H9 (cell line): ENCODE results near the gene KCNC2. TPM values are rescaled to one million over a fixed set of nuclear protein-coding genes. Genes with fewer than 3 reads are reported as not detected.

Experiments
- DNase-seq: peaks from one replicate; pipeline ENCODE4 v3.0.0-alpha.2; 2017
- H2AFZ ChIP-seq: one replicate; pipeline ENCODE4 v1.6.1; 2013; ENCODE audit warnings: mild to moderate bottlenecking, low read length, control low read depth, moderate library complexity
- H2AK5ac ChIP-seq: 2 replicates; pipeline ENCODE4 v1.6.1; 2013; ENCODE audit warnings: low read length, control low read depth, mixed read lengths; ENCODE audit not compliant: insufficient read length
- H2BK120ac ChIP-seq: one replicate; pipeline ENCODE4 v1.6.1; 2013; ENCODE audit warnings: low read depth, mild to moderate bottlenecking, low read length, control low read depth, inconsistent platforms; ENCODE audit not compliant: poor library complexity, severe bottlenecking
- H2BK12ac ChIP-seq: 2 replicates; pipeline ENCODE4 v1.6.1; 2013; ENCODE audit warnings: low read length, control low read depth, mixed read lengths, low read depth; ENCODE audit not compliant: insufficient read length
- H2BK15ac ChIP-seq: 2 replicates; pipeline ENCODE4 v1.6.1; 2013; ENCODE audit warnings: low read depth, low read length, control low read depth
- H2BK20ac ChIP-seq: one replicate; pipeline ENCODE4 v1.6.1; 2013; ENCODE audit warnings: low read depth, mild to moderate bottlenecking, low read length, control low read depth, inconsistent platforms; ENCODE audit not compliant: poor library complexity, severe bottlenecking
- H2BK5ac ChIP-seq: 2 replicates; pipeline ENCODE4 v1.6.1; 2013; ENCODE audit warnings: low read length, control low read depth, mixed read lengths; ENCODE audit not compliant: insufficient read length
- H3K14ac ChIP-seq: 2 replicates; pipeline ENCODE4 v1.6.1; 2013; ENCODE audit warnings: low read length, control low read depth; ENCODE audit not compliant: insufficient read depth
- H3K18ac ChIP-seq: 2 replicates; pipeline ENCODE4 v1.6.1; 2013; ENCODE audit warnings: low read depth, mild to moderate bottlenecking, mixed read lengths, low read length, control low read depth; ENCODE audit not compliant: insufficient read length
- H3K23ac ChIP-seq: 2 replicates; pipeline ENCODE4 v1.6.1; 2013; ENCODE audit warnings: low read length, control low read depth, mixed read lengths, low read depth; ENCODE audit not compliant: insufficient read length
- H3K23me2 ChIP-seq: 2 replicates; pipeline ENCODE4 v1.6.1; 2013; ENCODE audit warnings: low read depth, mild to moderate bottlenecking, mixed read lengths, low read length, control low read depth; ENCODE audit not compliant: insufficient read length, poor library complexity, severe bottlenecking
- H3K27ac ChIP-seq: 2 replicates; pipeline ENCODE4 v1.5.1; 2013; ENCODE audit warnings: low read length, control low read depth, mixed read lengths, low read depth; ENCODE audit not compliant: insufficient read length
- H3K27me3 ChIP-seq: 2 replicates; pipeline ENCODE4 v1.6.1; 2013; ENCODE audit warnings: low read length, control low read depth, inconsistent platforms; ENCODE audit not compliant: insufficient read depth
- H3K4ac ChIP-seq: 2 replicates; pipeline ENCODE4 v1.6.1; 2013; ENCODE audit warnings: low read depth, mild to moderate bottlenecking, control low read depth, inconsistent platforms, low read length, moderate library complexity
- H3K4me1 ChIP-seq: 2 replicates; pipeline ENCODE4 v1.6.1; 2013; ENCODE audit warnings: low read length, control low read depth, inconsistent platforms; ENCODE audit not compliant: insufficient read depth
- H3K4me2 ChIP-seq: 2 replicates; pipeline ENCODE4 v1.6.1; 2013; ENCODE audit warnings: low read length, control low read depth, mixed read lengths; ENCODE audit not compliant: insufficient read length, insufficient read depth
- H3K56ac ChIP-seq: 2 replicates; pipeline ENCODE4 v1.6.1; 2013; ENCODE audit warnings: low read depth, mild to moderate bottlenecking, mixed read lengths, low read length, control low read depth; ENCODE audit not compliant: insufficient read length
- H3K79me1 ChIP-seq: 2 replicates; pipeline ENCODE4 v1.6.1; 2013; ENCODE audit warnings: low read depth, mild to moderate bottlenecking, moderate library complexity, low read length, control low read depth, inconsistent platforms; ENCODE audit not compliant: insufficient read depth, poor library complexity, severe bottlenecking
- H3K79me2 ChIP-seq: 2 replicates; pipeline ENCODE4 v1.6.1; 2013; ENCODE audit warnings: low read length, control low read depth, inconsistent platforms; ENCODE audit not compliant: insufficient read depth
- H3K9ac ChIP-seq: 2 replicates; pipeline ENCODE4 v1.6.1; 2013; ENCODE audit warnings: low read length, control low read depth, mixed read lengths; ENCODE audit not compliant: insufficient read length; ENCODE audit errors: extremely low read depth
- H3K9me3 ChIP-seq: one replicate; pipeline ENCODE4 v1.6.1; 2013; ENCODE audit warnings: low read depth, low read length, inconsistent platforms; ENCODE audit not compliant: control insufficient read depth
- H3T11ph ChIP-seq: one replicate; pipeline ENCODE4 v1.6.1; 2013; ENCODE audit warnings: mild to moderate bottlenecking, low read length, control low read depth, inconsistent platforms
- H4K20me1 ChIP-seq: one replicate; pipeline ENCODE4 v1.6.1; 2013; ENCODE audit not compliant: control insufficient read depth, insufficient read length, insufficient read depth
- H4K5ac ChIP-seq: 2 replicates; pipeline ENCODE4 v1.6.1; 2013; ENCODE audit warnings: low read depth, mild to moderate bottlenecking, mixed read lengths, low read length, control low read depth; ENCODE audit not compliant: insufficient read length
- H4K8ac ChIP-seq: replicated peaks from 2 replicates; pipeline ENCODE4 v1.6.1; 2013; ENCODE audit warnings: low read length, control low read depth, mixed read lengths, low read depth; ENCODE audit not compliant: insufficient read length
- H4K91ac ChIP-seq: 2 replicates; pipeline ENCODE4 v1.6.1; 2013; ENCODE audit warnings: low read depth, mild to moderate bottlenecking, moderate library complexity, mixed read lengths, low read length, control low read depth; ENCODE audit not compliant: insufficient read length
- H3K27ac Mint-ChIP-seq, 3 experiments: 2 replicates in 2 of 3; 3 replicates in 1 of 3; pipeline ENCODE4 v1.8.0; 2020 to 2021; ENCODE audit warnings: mixed read lengths in 3 of 3, mild to moderate bottlenecking in 1 of 3, moderate library complexity in 1 of 3
- H3K27me3 Mint-ChIP-seq: 2 replicates; pipeline ENCODE4 v1.8.0; 2021; ENCODE audit warnings: low read depth, mild to moderate bottlenecking, moderate library complexity, mixed read lengths
- H3K36me3 Mint-ChIP-seq, 3 experiments: 2 replicates in 2 of 3; 3 replicates in 1 of 3; pipeline ENCODE4 v1.8.0; 2020 to 2021; ENCODE audit warnings: low read depth in 3 of 3, mixed read lengths in 3 of 3; ENCODE audit not compliant: insufficient read depth in 1 of 3
- H3K4me1 Mint-ChIP-seq, 2 experiments: 2 replicates each; pipeline ENCODE4 v1.8.0; 2020; ENCODE audit warnings: mixed read lengths in 2 of 2
- H3K4me3 Mint-ChIP-seq, 2 experiments: 2 replicates in 1 of 2; 3 replicates in 1 of 2; pipeline ENCODE4 v1.8.0; 2020 to 2021; ENCODE audit warnings: mild to moderate bottlenecking in 2 of 2, mixed read lengths in 2 of 2, moderate library complexity in 1 of 2
- H3K9me3 Mint-ChIP-seq, 2 experiments: 2 replicates in 1 of 2; 3 replicates in 1 of 2; pipeline ENCODE4 v1.8.0; 2020; ENCODE audit warnings: mild to moderate bottlenecking in 2 of 2, mixed read lengths in 2 of 2, moderate library complexity in 1 of 2
- WGBS: extraction: QIAGEN DNeasy Blood & Tissue Kit; methylation state at CpG from one replicate; pipeline ENCODE4 v1.1.7; 2013; ENCODE audit warnings: missing lambda C conversion rate, low lambda C conversion rate, mixed read lengths; ENCODE audit not compliant: insufficient read length; ENCODE audit errors: extremely low coverage; 5-methylcytosine and 5-hydroxymethylcytosine counted together
- total RNA-seq: library from RNA; stranded (reverse); gene quantifications from 2 replicates; pipeline ENCODE4 v1.2.1, GENCODE V29; 2021
- TF ChIP-seq, protein P1 (sequence below): fragments of 200-600 bp; sonication (generic); conservative IDR thresholded peaks from 3 replicates; pipeline ENCODE4 v1.8.0; 2021; ENCODE audit warnings: antibody characterized with exemption, mild to moderate bottlenecking

KCNC2 gene
- total RNA-seq, 1 experiment from 2014 or later, result not detected

DNA sequence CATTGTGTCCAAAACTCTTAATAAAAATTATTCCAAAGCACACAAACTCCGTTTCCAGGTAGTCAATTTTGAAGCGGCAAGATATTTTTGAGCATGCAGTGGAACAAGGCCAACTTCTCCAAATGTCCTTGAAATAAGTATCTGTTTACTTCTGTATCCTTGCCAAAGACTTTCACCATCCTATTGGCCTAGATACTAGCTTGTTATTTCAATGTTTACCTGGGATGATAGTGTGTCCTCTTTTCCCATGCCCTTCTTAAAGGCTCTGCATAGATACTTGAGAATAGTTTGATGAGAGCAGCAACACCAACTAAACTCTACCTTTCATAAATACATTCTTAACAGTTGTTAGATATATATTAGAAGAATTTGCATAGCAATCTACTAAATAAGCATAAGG is 160.9 kb downstream of the KCNC2 start:
- Histone ChIP-seq H3K56ac (no peak overlapping the region), H3K27ac (no peak overlapping the region), H2BK5ac (no peak overlapping the region), H4K8ac (no peak overlapping the region), H3K79me1 (no peaks in the 10 kb centered on the region), H2AK5ac (no peak overlapping the region), H2AFZ (no peak overlapping the region), H3K23me2 (no peaks in the 10 kb centered on the region), H3K9me3 (no peaks in the 10 kb centered on the region), H2BK15ac (no peak overlapping the region), H3T11ph (no peak overlapping the region), H3K9ac (no peak overlapping the region), H2BK20ac (no peak overlapping the region), H3K14ac (no peak overlapping the region), H4K20me1 (no peaks in the 10 kb centered on the region), H3K27me3 (no peaks in the 10 kb centered on the region), H3K18ac (no peak overlapping the region), H3K4me1 (no peaks in the 10 kb centered on the region), H3K4me2 (no peak overlapping the region), H2BK120ac (no peak overlapping the region), H4K91ac (no peak overlapping the region), H3K79me2 (no peaks in the 10 kb centered on the region), H2BK12ac (no peak overlapping the region), H3K4ac (no peak overlapping the region), H3K23ac (no peak overlapping the region), H4K5ac (no peak overlapping the region)
- H3K4me3 Mint-ChIP-seq, result no peak overlapping the region
- no peaks in the 10 kb centered on the region for H3K27me3 Mint-ChIP-seq
- no peak for DNase-seq
- TF ChIP-seq, protein P1, sequence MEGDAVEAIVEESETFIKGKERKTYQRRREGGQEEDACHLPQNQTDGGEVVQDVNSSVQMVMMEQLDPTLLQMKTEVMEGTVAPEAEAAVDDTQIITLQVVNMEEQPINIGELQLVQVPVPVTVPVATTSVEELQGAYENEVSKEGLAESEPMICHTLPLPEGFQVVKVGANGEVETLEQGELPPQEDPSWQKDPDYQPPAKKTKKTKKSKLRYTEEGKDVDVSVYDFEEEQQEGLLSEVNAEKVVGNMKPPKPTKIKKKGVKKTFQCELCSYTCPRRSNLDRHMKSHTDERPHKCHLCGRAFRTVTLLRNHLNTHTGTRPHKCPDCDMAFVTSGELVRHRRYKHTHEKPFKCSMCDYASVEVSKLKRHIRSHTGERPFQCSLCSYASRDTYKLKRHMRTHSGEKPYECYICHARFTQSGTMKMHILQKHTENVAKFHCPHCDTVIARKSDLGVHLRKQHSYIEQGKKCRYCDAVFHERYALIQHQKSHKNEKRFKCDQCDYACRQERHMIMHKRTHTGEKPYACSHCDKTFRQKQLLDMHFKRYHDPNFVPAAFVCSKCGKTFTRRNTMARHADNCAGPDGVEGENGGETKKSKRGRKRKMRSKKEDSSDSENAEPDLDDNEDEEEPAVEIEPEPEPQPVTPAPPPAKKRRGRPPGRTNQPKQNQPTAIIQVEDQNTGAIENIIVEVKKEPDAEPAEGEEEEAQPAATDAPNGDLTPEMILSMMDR, result no peak
- H3K36me3 Mint-ChIP-seq, result no peaks in the 10 kb centered on the region
- no peak overlapping the region for H3K27ac Mint-ChIP-seq
- no peaks in the 10 kb centered on the region for H3K9me3 Mint-ChIP-seq
- H3K4me1 Mint-ChIP-seq, result no peaks in the 10 kb centered on the region
- no CpG with 5 or more reads among the region's 2 CpGs for WGBS
